Esophagus muscularis mucosa (tissue), 4 donors: Measurements from ENCODE around the gene PRR12. TPM values are rescaled to one million over a fixed set of nuclear protein-coding genes. Genes with fewer than 3 reads are reported as not detected.

ENCODE experiments used
- DNase-seq: peaks from one replicate; pipeline ENCODE4 v3.0.0-alpha.2; 2017; ENCODE audit errors: extremely low spot score
- H3K27ac ChIP-seq, 4 donors: fragments of 200-600 bp; sonication (generic); replicated peaks in 1 of 4; 1 replicate in 3 of 4; 2 replicates in 1 of 4; pipeline ENCODE4 v1.5.1; 2016 to 2019; ENCODE audit warnings: mild to moderate bottlenecking in 1 of 4
- H3K27me3 ChIP-seq, 4 donors: fragments of 200-600 bp; sonication (generic); one replicate each; pipeline versions ENCODE4 v1.5.1 to v1.6.0; 2016 to 2019
- H3K36me3 ChIP-seq, 4 donors: fragments of 200-600 bp; sonication (generic); one replicate each; pipeline ENCODE4 v1.5.1; 2016 to 2019
- H3K4me1 ChIP-seq, 4 donors: fragments of 200-600 bp; sonication (generic); one replicate each; pipeline ENCODE4 v1.5.1; 2016 to 2019
- H3K4me3 ChIP-seq, 4 donors: fragments of 200-600 bp; sonication (generic); 1 replicate in 2 of 4; 2 replicates in 2 of 4; pipeline ENCODE4 v1.5.1; 2016 to 2019; ENCODE audit warnings: mild to moderate bottlenecking in 4 of 4, moderate library complexity in 1 of 4
- H3K9me3 ChIP-seq, 4 donors: fragments of 200-600 bp; sonication (generic); 1 replicate in 3 of 4; 2 replicates in 1 of 4; pipeline ENCODE4 v1.5.1; 2016 to 2019
- CTCF ChIP-seq, 3 experiments: fragments of 200-600 bp in 2 of 3; fragments of 450-650 bp in 1 of 3; sonication (generic) in 2 of 3; IDR thresholded peaks; one replicate each; pipeline ENCODE4 v1.5.1; 2017 to 2019; ENCODE audit warnings: antibody characterized with exemption in 3 of 3, mild to moderate bottlenecking in 2 of 3, moderate library complexity in 1 of 3
- EP300 ChIP-seq: sonication (generic); formaldehyde crosslinking; IDR thresholded peaks from one replicate; pipeline ENCODE4 v1.6.1; 2017; ENCODE audit warnings: antibody characterized with exemption
- POLR2A ChIP-seq: fragments of 450-650 bp; IDR thresholded peaks from one replicate; pipeline ENCODE4 v1.6.1; 2017; ENCODE audit warnings: antibody characterized with exemption, moderate library complexity, mild to moderate bottlenecking, low read depth
- POLR2AphosphoS5 ChIP-seq, 2 donors: sonication (generic); formaldehyde crosslinking; IDR thresholded peaks; one replicate each; pipeline ENCODE4 v1.6.1; 2017; ENCODE audit warnings: antibody characterized with exemption in 2 of 2
- WGBS: methylation state at CpG from one replicate; pipeline ENCODE4 v1.1.5; 2018; 5-methylcytosine and 5-hydroxymethylcytosine counted together
- intact Hi-C: fragments of 100-400 bp; cut with DNase I; formaldehyde crosslinking; loops from one replicate; pipeline ENCODE4 v1.15.1; 2023
- total RNA-seq, 4 donors: library from RNA; depleted of rRNA; stranded (reverse); fragments of >200 nt; gene quantifications; one replicate each; pipeline versions ENCODE4 v1.1.0 to v1.2.1, GENCODE V29; 2016

PRR12 gene
- total RNA-seq, 4 donors from 2014 or later = 9.4 to 29.1 (median 16.3) TPM

- H3K4me1 ChIP-seq = peaks cover 18 to 37% (median 26%) of the 10 kb centered on the region in 4 donors
- peak within 1 kb of the TSS; percentile 86 to 91 (median 89) for H3K27ac ChIP-seq
- peaks cover 10 to 52% (median 32%) of the 10 kb centered on the region in 4 donors for H3K36me3 ChIP-seq
- DNase-seq = peak; percentile 99
- WGBS = under 1% methylated on average over 26 of the region's 50 CpGs
- peak within 1 kb of the TSS; percentile 59 to 71 (median 68) for H3K4me3 ChIP-seq
- H3K9me3 ChIP-seq = no peaks in the 10 kb centered on the region
- no peaks in the 10 kb centered on the region for H3K27me3 ChIP-seq
- intact Hi-C loops = loop anchor here (2.0 kb wide), 1 partner anchor 23 kb away; the partner anchor contains the start of gene SCAF1
- TF ChIP-seq CTCF (IDR thresholded peaks at IDR 0.05) = peak in 1 of 3 experiments; percentile 41
- peak; percentile 89 to 97 for TF ChIP-seq POLR2AphosphoS5 (IDR thresholded peaks at IDR 0.05)
- no peak for TF ChIP-seq EP300
- peak; percentile 65 for TF ChIP-seq POLR2A
Measured at GRCh38 chr19:49665351-49666119, 74.6 kb downstream of the PRR12 start, which contains the start of the genes BCL2L12 and IRF3. TSS of gene BCL2L12 (plus strand) at chr19:49665933. CDS start at chr19:49666693, 760 bp downstream. TSS of gene IRF3 (minus strand) at chr19:49665857. CDS start at chr19:49664838, 1,019 bp downstream.

- TF ChIP-seq EP300 (no peak), CTCF (IDR thresholded peaks at IDR 0.05) (no peak), POLR2AphosphoS5 (IDR thresholded peaks at IDR 0.05) (no peak), POLR2A (no peak)
- no peaks in the 10 kb centered on the region for H3K9me3 ChIP-seq
- peak overlapping the region; percentile 59 to 71 (median 68) for H3K4me3 ChIP-seq
- intact Hi-C loops = no loop called here
- no peak for DNase-seq
- H3K4me1 ChIP-seq = peaks cover 18 to 37% (median 26%) of the 10 kb centered on the region in 4 donors
- H3K27ac ChIP-seq = peak overlapping the region; percentile 86 to 91 (median 89)
- no peaks in the 10 kb centered on the region for H3K27me3 ChIP-seq
- peaks cover 8 to 50% (median 30%) of the 10 kb centered on the region in 4 donors for H3K36me3 ChIP-seq
- 0% methylated on average over 1 of the region's 9 CpGs for WGBS
Measured at GRCh38 chr19:49666120-49666444, 75.1 kb downstream of the PRR12 start.

DNA sequence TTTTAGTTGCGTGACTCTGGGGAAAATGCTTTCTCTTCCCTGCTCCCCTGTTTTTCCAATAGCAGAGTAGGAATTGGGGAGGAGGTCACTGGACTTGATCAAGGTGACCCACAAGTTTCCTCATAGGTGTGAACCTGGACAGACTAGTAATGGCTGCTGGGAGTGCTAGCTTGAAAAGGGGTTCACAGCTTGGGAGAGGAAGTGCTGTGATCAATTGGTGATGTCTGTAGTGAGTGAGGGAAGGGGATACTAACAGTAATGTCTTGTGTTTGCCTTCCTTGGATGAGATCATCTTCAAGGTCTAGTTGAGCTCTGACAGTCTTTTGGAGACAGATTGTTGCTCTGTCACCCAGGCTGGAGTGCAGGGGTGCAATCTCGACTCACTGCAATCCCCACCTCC, 76.5 kb downstream of the PRR12 start:
- Histone ChIP-seq H3K4me1 (peaks cover 23 to 43% (median 32%) of the 10 kb centered on the region in 4 donors), H3K9me3 (no peaks in the 10 kb centered on the region), H3K27ac (no peak overlapping the region), H3K36me3 (peaks cover 0 to 37% (median 16%) of the 10 kb centered on the region in 4 donors), H3K4me3 (no peak overlapping the region), H3K27me3 (no peaks in the 10 kb centered on the region)
- intact Hi-C loops = no loop called here
- DNase-seq = no peak
- TF ChIP-seq POLR2AphosphoS5 (IDR thresholded peaks at IDR 0.05) (no peak), POLR2A (no peak), EP300 (no peak), CTCF (IDR thresholded peaks at IDR 0.05) (no peak)
- 90% methylated on average over 2 of the region's 2 CpGs for WGBS

DNA sequence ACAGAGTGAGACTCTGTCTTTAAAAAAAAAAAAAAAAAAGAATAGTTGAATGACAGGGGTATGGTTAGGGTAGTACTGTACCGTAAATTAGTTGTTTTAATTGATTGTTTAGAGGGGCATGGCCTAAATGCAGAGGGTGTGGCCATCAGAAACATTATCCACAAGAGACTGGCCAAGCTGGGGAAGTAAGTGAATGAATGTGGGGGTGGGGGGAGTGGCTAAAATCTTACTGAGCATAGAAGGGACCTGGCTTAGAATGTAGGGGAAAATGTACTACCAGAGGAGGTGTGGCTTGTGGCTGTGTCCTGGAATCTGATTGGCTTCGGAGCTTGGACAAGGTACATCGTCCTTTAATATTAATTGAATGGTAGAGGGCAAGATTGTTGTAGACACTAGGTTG, 78.5 kb downstream of the PRR12 start:
- Histone ChIP-seq H3K9me3 (no peaks in the 10 kb centered on the region), H3K4me1 (peaks cover 15 to 29% (median 20%) of the 10 kb centered on the region in 4 donors), H3K4me3 (no peak overlapping the region), H3K36me3 (peaks cover 0 to 29% (median 9%) of the 10 kb centered on the region in 4 donors), H3K27me3 (no peaks in the 10 kb centered on the region), H3K27ac (no peak overlapping the region)
- intact Hi-C loops = no loop called here
- TF ChIP-seq EP300 = no peak
- TF ChIP-seq POLR2A = no peak
- TF ChIP-seq POLR2AphosphoS5 (IDR thresholded peaks at IDR 0.05) = no peak
- no peak for TF ChIP-seq CTCF (IDR thresholded peaks at IDR 0.05)
- no peak for DNase-seq
- WGBS = 92% methylated on average over 3 of the region's 3 CpGs
